SJCRH30 (cell line): Measurements from ENCODE around the gene BUD13. TPM values are rescaled to one million over a fixed set of nuclear protein-coding genes. Genes with fewer than 3 reads are reported as not detected.

Experiments used
- DNase-seq, 2 experiments: peaks; one replicate each; pipeline ENCODE4 v3.0.0-alpha.2; 2015 to 2020
- H3K27ac ChIP-seq: fragments of 250-450 bp; sonication (Bioruptor Pico); 2 replicates; pipeline ENCODE4 v1.5.1; 2020; ENCODE audit warnings: mild to moderate bottlenecking, moderate library complexity
- H3K27me3 ChIP-seq: fragments of 250-450 bp; sonication (Bioruptor Pico); 2 replicates; pipeline ENCODE4 v1.5.1; 2020; ENCODE audit warnings: mild to moderate bottlenecking, moderate library complexity
- H3K36me3 ChIP-seq: fragments of 250-450 bp; sonication (Bioruptor Pico); 2 replicates; pipeline ENCODE4 v1.5.1; 2020; ENCODE audit warnings: mild to moderate bottlenecking, moderate library complexity
- H3K4me1 ChIP-seq: fragments of 250-450 bp; sonication (Bioruptor Pico); 2 replicates; pipeline ENCODE4 v1.5.1; 2020; ENCODE audit warnings: mild to moderate bottlenecking, moderate library complexity
- H3K4me3 ChIP-seq: fragments of 250-450 bp; sonication (Bioruptor Pico); 2 replicates; pipeline ENCODE4 v1.5.1; 2020; ENCODE audit warnings: mild to moderate bottlenecking, moderate library complexity
- H3K9me3 ChIP-seq: fragments of 250-450 bp; sonication (Bioruptor Pico); replicated peaks from 2 replicates; pipeline ENCODE4 v1.5.1; 2020; ENCODE audit warnings: mild to moderate bottlenecking, moderate library complexity
- total RNA-seq: library from RNA; depleted of rRNA; stranded (reverse); fragments of >200 nt; shearing (Covaris generic); gene quantifications from 2 replicates; pipeline ENCODE4 v1.2.3, GENCODE V29; 2014

The BUD13 gene
- total RNA-seq, 1 experiment from 2014 or later, result 21.6 TPM

DNA sequence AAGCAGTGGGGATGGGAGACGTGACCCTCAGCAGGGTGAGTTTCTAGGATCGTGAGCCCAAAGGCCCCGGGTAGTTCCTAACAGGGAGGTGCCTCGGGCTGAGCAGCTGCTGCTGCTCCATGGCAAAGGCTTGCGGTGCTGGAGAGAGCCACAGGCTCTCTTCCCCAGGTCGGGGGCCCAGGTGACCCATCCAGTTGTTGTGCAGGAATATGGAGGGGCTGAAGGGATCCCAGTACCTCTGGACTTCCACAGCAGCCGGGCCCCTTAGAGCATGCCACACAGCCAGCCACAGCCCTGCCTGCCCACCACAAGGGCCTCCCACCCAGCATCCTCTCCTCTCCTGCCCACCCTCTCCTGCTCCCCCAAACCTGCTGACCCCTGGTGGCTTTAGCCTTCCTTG is 49.3 kb downstream of the BUD13 start:
- no peak for DNase-seq
- Histone ChIP-seq H3K4me3 (no peak overlapping the region), H3K27me3 (no peaks in the 10 kb centered on the region), H3K27ac (no peak overlapping the region), H3K4me1 (no peaks in the 10 kb centered on the region), H3K36me3 (no peaks in the 10 kb centered on the region), H3K9me3 (no peaks in the 10 kb centered on the region)

DNA sequence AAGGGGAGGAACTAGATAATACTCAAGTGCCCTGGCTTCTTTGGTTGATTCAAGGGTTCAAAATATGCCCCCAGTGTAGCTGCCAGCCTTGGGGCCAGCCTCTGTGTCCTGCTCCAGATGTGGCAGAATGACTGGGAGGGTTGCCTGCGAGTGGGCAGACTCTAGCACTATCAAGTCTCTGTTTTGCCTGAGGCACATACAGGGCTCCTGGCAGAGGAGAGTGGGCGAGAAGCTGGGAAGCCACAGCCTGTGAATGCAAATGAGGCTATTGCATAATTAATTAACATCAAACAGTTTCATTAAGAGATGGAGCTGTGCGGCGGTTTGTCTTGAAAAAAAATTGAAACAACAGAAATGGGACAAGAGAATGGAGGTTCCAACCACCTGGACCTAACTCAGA is 50.8 kb downstream of the BUD13 start:
- H3K27ac ChIP-seq, result no peak overlapping the region
- no peaks in the 10 kb centered on the region for H3K36me3 ChIP-seq
- no peaks in the 10 kb centered on the region for H3K27me3 ChIP-seq

DNA sequence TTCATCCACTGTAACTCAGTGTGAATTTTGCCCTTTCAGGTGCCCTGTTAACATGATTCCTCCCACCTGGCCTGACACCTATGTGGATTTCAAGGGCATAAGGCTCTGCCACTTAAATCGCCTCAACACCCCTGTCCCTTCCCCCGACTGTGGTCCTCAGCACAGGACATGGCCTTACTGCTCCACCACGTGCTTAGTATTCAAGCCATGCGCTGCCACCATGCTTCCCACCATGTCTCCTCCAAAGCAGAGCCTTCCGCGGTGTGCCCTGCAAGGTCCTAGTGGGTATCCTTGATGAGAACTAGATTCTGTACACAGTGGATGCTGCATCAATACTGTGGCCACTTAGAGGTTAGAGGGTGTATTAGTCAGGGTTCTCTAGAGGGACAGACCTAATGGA is 51.9 kb downstream of the BUD13 start:
- no peak overlapping the region for H3K4me3 ChIP-seq

More for the DNA sequence above, 50.8 kb downstream of the BUD13 start:
- no peaks in the 10 kb centered on the region for H3K4me1 ChIP-seq
- H3K9me3 ChIP-seq, result no peaks in the 10 kb centered on the region
- DNase-seq, result no peak
- H3K4me3 ChIP-seq, result no peak overlapping the region

DNA sequence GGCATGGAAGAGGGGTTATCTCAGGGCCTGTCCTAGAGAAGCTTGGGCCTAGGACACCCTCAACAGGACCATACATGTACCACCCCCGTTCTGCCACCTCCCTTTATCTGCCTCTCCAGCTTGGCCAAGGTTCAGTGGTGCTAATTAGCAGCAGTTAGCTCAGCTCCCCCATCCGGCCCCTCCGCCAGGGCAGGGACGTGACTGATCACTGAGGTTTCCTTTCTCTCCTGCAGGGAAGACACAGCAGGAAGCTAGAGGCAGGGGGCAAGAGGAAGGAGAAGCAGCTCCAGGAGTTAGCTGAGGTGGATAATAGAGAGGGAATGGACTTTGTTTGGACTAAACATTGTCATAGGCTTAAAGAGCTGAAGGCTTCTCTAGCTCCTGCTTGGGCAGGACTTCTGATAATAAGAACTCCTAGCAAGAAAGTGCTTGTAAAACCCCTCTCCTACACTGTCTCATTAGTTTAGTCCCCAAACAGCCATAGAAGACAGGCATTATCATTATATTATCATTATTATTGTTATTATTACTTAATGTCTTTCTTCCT is 53.8 kb downstream of the BUD13 start:
- no peak overlapping the region for H3K4me3 ChIP-seq
- H3K4me1 ChIP-seq, result no peaks in the 10 kb centered on the region
- no peaks in the 10 kb centered on the region for H3K27me3 ChIP-seq
- no peak for DNase-seq
- H3K9me3 ChIP-seq, result no peaks in the 10 kb centered on the region
- no peak overlapping the region for H3K27ac ChIP-seq
- no peaks in the 10 kb centered on the region for H3K36me3 ChIP-seq

More for the DNA sequence above, 51.9 kb downstream of the BUD13 start:
- Histone ChIP-seq H3K4me1 (no peaks in the 10 kb centered on the region), H3K27ac (no peak overlapping the region), H3K36me3 (no peaks in the 10 kb centered on the region), H3K9me3 (no peaks in the 10 kb centered on the region), H3K27me3 (no peaks in the 10 kb centered on the region)
- no peak for DNase-seq

DNA sequence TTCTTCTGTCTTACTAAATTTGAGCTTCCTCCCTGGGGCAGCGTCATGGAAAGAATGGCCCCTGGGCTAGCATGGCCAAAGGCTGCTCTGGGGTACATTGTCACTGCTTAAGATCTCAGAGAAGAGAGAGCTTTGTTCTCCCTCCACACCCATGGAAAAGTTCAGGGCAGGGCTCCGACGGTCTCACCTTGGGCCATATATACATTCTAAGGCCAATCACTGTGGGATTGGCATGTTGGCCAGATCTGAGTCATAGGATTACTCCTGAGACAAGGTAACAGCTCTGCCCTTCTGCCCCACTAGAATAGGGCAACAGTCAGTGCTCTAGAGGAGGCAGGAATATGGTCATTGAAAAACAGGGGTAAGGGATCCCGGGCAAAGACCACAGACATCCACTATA is 56.2 kb downstream of the BUD13 start:
- Histone ChIP-seq H3K36me3 (no peaks in the 10 kb centered on the region), H3K4me1 (no peaks in the 10 kb centered on the region), H3K27ac (no peak overlapping the region), H3K27me3 (no peaks in the 10 kb centered on the region), H3K4me3 (no peak overlapping the region), H3K9me3 (no peaks in the 10 kb centered on the region)
- DNase-seq, result no peak

DNA sequence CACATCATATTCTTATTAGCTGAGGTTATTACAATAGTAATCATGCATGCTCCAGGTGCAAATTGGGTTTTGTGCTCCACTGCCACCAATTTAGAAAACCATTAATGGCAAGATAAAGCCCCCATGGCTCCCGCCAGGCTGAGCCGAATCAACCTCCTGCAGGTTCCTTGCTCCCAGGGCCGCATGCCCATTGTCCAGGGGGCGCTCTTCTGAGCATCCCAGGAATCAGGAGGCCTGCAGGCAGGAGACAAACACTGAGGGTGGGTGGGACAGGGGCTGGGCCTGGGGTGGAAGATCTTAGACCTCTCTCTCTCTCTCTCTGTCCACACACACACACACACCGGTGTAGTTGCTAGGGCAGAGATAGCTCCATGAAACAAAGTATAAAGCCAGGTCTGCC is 57.4 kb downstream of the BUD13 start:
- Histone ChIP-seq H3K4me1 (no peaks in the 10 kb centered on the region), H3K4me3 (no peak overlapping the region), H3K36me3 (no peaks in the 10 kb centered on the region), H3K9me3 (no peaks in the 10 kb centered on the region), H3K27ac (no peak overlapping the region), H3K27me3 (no peaks in the 10 kb centered on the region)
- no peak for DNase-seq

DNA sequence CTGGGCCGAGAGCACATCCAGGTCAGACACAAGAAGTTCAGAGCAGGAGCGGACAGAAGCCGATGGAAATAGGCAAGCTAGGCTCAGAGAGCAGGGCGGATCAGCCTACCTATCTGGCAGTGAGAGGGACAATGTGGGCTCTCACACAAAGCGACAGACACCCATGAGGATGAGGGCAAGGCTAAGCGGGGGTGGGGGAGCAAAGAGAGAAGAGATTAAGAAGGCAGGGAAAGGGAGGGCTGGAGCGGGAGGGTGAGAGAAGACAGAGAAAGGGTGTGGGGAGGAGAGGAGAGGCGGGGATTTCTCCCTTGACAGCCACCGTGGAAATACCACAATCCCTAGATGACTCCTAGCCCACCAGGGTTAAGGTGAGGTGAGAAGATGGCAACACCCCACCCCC is 57.9 kb downstream of the BUD13 start:
- H3K4me1 ChIP-seq, result no peaks in the 10 kb centered on the region
- no peak for DNase-seq
- no peaks in the 10 kb centered on the region for H3K36me3 ChIP-seq
- no peak overlapping the region for H3K27ac ChIP-seq
- no peaks in the 10 kb centered on the region for H3K9me3 ChIP-seq
- no peaks in the 10 kb centered on the region for H3K27me3 ChIP-seq
- no peak overlapping the region for H3K4me3 ChIP-seq

DNA sequence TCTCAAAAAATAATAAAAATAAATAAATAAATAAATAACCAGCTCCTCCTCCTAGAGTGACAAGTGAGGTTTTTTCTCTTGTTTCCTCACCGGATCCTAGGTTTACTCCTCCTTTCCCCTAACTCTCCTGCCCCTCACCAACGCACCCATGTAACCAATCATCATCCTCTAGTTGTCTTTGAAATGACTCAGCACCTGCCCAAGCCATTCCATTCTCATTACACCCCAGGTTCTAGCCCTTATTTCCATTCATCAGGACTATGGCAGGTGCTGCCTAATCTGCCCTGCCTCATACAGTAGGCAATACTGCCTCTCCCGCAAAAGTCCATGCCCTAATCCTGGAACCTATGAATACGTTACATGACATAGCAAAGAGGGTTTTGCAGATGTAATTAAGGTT is 60.4 kb downstream of the BUD13 start:
- Histone ChIP-seq H3K9me3 (no peaks in the 10 kb centered on the region), H3K27ac (no peak overlapping the region), H3K4me3 (no peak overlapping the region), H3K4me1 (no peaks in the 10 kb centered on the region), H3K27me3 (no peaks in the 10 kb centered on the region), H3K36me3 (no peaks in the 10 kb centered on the region)
- no peak for DNase-seq

DNA sequence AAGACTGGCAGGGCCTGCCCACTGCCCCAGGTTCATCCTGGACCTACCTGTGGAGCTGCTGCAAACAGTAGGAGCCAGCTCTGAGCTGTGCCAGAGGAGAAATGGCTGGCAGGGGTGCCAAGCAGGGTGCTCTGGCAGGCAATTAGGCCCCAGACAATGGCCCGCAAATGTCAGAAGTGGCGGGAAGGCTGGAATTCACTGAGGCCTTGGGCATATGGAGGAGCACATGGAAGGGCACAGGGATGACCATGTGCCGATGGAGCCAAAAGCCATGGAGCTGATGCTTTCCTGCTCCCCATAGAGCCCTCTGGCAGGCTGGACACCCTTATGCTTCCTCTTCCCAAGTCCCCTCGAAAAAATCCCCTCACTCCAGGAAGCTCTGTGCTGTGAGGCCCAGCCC is 62.0 kb downstream of the BUD13 start:
- H3K27me3 ChIP-seq, result no peaks in the 10 kb centered on the region
- DNase-seq, result no peak

DNA sequence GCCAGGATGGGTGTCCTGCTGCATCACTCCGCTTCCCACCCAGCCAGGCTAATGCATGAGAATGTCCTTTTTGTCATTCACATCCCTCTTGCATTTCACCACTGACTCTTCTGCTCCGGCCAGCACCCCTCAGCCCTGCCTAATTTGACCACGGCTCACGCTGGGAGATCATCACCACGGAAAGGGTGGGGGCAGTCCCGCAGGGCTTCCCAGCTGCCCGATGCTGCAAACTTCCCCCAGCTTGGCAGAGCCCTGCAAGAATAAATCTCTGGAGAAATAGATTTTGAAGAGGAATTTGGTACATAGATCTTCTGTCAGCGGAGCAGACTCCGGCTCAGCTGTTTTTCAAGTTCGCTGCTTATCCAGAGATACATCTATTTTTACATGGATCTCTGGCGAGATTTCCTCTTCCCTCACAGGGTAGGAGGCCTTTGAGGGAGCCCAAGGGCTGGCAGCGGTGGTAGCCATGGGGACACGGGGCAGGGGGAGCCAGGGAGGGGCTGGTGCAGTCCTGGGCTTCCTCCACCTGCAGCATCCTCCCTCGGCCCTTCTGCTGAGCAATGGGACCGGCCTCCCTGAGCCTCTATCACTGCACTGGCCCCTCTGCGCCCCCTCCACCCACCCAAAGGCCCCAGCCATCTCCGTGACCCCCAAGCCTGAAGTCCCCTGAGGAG is 62.6 kb downstream of the BUD13 start:
- Histone ChIP-seq H3K36me3 (no peaks in the 10 kb centered on the region), H3K4me1 (no peaks in the 10 kb centered on the region), H3K4me3 (no peak overlapping the region), H3K27me3 (no peaks in the 10 kb centered on the region), H3K27ac (no peak overlapping the region), H3K9me3 (no peaks in the 10 kb centered on the region)
- DNase-seq, result no peak

More for the DNA sequence above, 62.0 kb downstream of the BUD13 start:
- H3K4me1 ChIP-seq, result no peaks in the 10 kb centered on the region
- no peak overlapping the region for H3K4me3 ChIP-seq
- H3K27ac ChIP-seq, result no peak overlapping the region
- H3K9me3 ChIP-seq, result no peaks in the 10 kb centered on the region
- H3K36me3 ChIP-seq, result no peaks in the 10 kb centered on the region

DNA sequence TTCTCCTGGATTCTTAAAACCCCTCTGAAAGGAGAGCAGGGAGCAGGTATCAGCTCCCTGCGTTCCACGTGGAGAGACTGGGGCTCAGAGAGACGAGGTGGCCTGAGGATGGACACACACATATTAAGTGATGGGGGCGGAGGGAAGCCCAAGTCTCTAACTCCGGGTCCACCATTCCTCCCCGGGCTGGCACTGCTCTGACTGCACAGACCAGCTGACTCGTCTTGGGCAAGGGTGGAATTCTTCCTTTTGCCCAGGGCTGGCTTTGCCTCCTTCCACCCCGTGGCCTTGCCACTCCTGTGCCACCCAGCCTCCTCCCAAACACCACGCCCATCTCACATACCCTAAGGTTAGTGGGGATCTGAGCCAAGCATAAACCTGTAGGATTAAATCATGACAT is 65.0 kb downstream of the BUD13 start:
- Histone ChIP-seq H3K4me1 (no peaks in the 10 kb centered on the region), H3K27ac (no peak overlapping the region), H3K27me3 (no peaks in the 10 kb centered on the region), H3K36me3 (no peaks in the 10 kb centered on the region), H3K4me3 (no peak overlapping the region), H3K9me3 (no peaks in the 10 kb centered on the region)
- DNase-seq, result no peak

DNA sequence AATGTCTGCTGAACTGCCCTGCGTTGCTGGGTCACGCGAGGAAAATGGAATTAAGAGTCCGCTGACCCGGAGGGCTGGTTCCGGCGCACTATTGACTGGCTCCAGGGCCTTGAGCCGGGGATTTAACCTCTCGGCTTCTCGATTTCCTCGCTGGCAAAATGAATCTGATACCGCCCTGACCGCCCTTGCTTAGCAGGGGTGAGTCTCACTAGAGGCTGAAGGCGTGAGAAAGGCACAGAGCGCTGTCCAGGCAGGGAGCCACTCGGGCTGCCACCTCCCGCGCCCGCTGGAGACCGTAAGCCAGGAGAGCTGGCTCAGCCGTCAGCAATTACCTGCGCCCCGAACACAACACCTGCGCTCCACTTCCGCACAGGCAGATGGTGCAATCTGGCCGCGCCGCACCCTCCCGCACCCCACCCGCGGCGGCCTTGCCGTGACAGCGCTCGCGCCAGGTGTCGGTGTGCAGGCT is 65.6 kb downstream of the BUD13 start:
- Histone ChIP-seq H3K27me3 (no peaks in the 10 kb centered on the region), H3K4me3 (no peak overlapping the region), H3K36me3 (no peaks in the 10 kb centered on the region), H3K4me1 (no peaks in the 10 kb centered on the region), H3K27ac (no peak overlapping the region), H3K9me3 (no peaks in the 10 kb centered on the region)
- DNase-seq, result no peak

DNA sequence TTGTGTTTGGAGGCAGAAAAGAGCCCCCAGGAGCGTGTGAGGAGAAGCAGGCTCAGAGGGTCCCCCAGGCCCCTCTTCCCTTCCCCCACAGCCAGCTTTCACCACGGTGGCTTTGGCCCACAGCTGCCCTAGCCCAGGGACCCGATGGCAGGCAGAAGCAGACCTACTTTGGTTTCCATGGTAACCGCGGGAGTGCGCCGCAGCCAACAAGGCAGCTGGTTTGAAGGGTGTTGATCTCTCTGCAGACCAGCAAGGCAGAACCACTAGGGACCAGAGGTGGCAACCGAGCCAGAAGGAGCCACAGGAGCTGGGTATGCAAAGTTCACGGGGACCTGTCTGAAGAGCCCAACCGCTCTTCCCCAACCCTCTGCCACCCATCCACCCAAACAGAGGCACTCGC is 69.4 kb downstream of the BUD13 start:
- no peaks in the 10 kb centered on the region for H3K4me1 ChIP-seq
- H3K36me3 ChIP-seq, result no peaks in the 10 kb centered on the region
- DNase-seq, result peak; percentile 45 to 54
- H3K4me3 ChIP-seq, result no peak overlapping the region
- H3K27ac ChIP-seq, result no peak overlapping the region
- H3K27me3 ChIP-seq, result no peaks in the 10 kb centered on the region
- H3K9me3 ChIP-seq, result no peaks in the 10 kb centered on the region

DNA sequence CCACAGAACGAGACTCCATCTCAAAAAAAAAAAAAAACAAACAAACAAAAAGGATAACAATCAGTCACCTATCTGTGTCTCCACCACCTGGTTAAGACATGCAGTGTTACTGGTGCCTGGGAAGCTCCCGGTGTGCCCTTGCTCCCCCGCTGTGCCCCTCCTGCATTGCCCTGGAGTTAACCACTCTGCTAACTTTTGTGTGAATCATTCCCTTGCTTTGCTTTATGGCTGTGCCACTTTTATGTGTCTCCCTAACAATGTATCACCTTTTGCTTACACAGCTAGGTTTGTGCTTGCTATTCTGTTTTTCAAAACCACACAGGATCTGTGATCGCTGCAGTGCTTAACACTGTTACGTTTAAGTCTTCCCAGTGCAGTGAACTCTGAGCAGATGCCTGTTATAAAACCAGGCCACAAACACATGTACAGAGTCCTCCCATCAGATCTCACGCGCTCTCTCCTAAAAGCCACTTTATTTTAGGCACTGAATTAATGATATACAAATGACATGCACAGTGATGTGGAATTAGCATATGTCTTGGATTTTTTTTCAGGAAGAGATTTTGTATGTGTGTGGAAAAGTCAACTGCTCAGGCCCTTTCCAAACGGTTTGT is 69.9 kb downstream of the BUD13 start:
- H3K36me3 ChIP-seq, result no peaks in the 10 kb centered on the region
- H3K27me3 ChIP-seq, result no peaks in the 10 kb centered on the region
- H3K4me3 ChIP-seq, result no peak overlapping the region
- no peaks in the 10 kb centered on the region for H3K9me3 ChIP-seq
- H3K27ac ChIP-seq, result no peak overlapping the region
- no peak for DNase-seq
- no peaks in the 10 kb centered on the region for H3K4me1 ChIP-seq

DNA sequence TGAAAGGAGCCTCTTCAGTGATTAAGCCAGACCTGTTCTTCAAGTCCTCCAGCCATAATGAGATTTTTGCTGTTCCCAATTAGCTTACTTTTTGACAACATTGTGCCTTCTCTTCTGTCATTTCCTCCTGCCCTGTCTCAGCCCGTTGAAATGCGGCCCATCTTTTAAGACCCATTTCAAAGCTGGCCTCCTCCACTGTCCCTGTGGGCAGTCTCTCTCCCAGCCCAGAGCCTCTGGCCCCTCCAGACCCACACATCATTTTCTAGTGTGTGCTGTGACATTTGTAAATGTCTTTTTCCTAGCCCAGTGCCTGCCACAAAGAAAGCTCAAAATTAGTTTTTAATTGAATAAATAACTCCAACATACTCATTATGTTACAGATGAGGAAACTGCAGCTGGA is 70.9 kb downstream of the BUD13 start:
- Histone ChIP-seq H3K4me3 (no peak overlapping the region), H3K4me1 (no peaks in the 10 kb centered on the region), H3K27ac (no peak overlapping the region), H3K36me3 (no peaks in the 10 kb centered on the region), H3K27me3 (no peaks in the 10 kb centered on the region), H3K9me3 (no peaks in the 10 kb centered on the region)
- DNase-seq, result no peak
